HL-60 (cell line): ENCODE measurements around the gene ANKRD11.

Experiments
- CTCF ChIP-seq: IDR thresholded peaks from one replicate; pipeline ENCODE4 v1.5.1; 2011; ENCODE audit warnings: low read length, control low read depth, inconsistent platforms; ENCODE audit not compliant: insufficient read depth
- POLR2AphosphoS5 ChIP-seq: IDR thresholded peaks from 2 replicates; pipeline ENCODE4 v1.6.1; 2012; ENCODE audit warnings: low read depth

- TF ChIP-seq CTCF (no peak), POLR2AphosphoS5 (no peak)
Measured at GRCh38 chr16:89351645-89352044, 138.7 kb downstream of the ANKRD11 start.
